B cell (primary cell): Measurements from ENCODE around the gene ATF6B. TPM values are rescaled to one million over a fixed set of nuclear protein-coding genes. Genes with fewer than 3 reads are reported as not detected.

Source experiments
- ATAC-seq: fragments of 200-7000 bp; cut with Tn5 transposase; one replicate; pipeline ENCODE4 v1.10.0; 2021; ENCODE audit warnings: low read depth, mild to moderate bottlenecking, moderate number of reproducible peaks, moderate library complexity
- CTCF ChIA-PET: fragments of 350-600 bp; sonication (Branson Sonifier 250); formaldehyde crosslinking; loops from one replicate; lab custom pipeline; 2021; ENCODE audit warnings: antibody characterized with exemption, inconsistent platforms; lab: Charles Lee
- POLR2A ChIA-PET: fragments of 350-600 bp; sonication (Branson Sonifier 250); formaldehyde crosslinking; loops from one replicate; lab custom pipeline; 2021; ENCODE audit warnings: antibody characterized with exemption; lab: Charles Lee
- DNase-seq: peaks from one replicate; pipeline ENCODE4 v3.0.0; 2013
- H2AFZ ChIP-seq: 2 replicates; pipeline ENCODE4 v1.6.1; 2012; ENCODE audit warnings: mild to moderate bottlenecking, low read depth, low read length; ENCODE audit not compliant: insufficient read depth, poor library complexity, severe bottlenecking
- H3K27ac ChIP-seq, 2 donors: 1 replicate in 1 of 2; 2 replicates in 1 of 2; pipeline ENCODE4 v1.5.1; 2012 to 2013; ENCODE audit warnings: low read length in 2 of 2, mild to moderate bottlenecking in 2 of 2, moderate library complexity in 1 of 2
- H3K27me3 ChIP-seq, 4 experiments: fragments of 200-600 bp in 1 of 4; sonication (generic) in 1 of 4; replicated peaks in 1 of 4; 1 replicate in 2 of 4; 2 replicates in 2 of 4; pipeline versions ENCODE4 v1.6.1 to v1.7.0; 2013 to 2016; ENCODE audit warnings: low read length in 3 of 4, mild to moderate bottlenecking in 2 of 4, mixed read lengths in 1 of 4, moderate library complexity in 1 of 4; ENCODE audit not compliant: insufficient read depth in 4 of 4, control insufficient read depth in 3 of 4; ENCODE audit errors: control extremely low read depth in 1 of 4
- H3K36me3 ChIP-seq, 2 experiments: replicated peaks in 1 of 2; 1 replicate in 1 of 2; 2 replicates in 1 of 2; pipeline versions ENCODE4 v1.6.1 to v1.7.1; 2013; ENCODE audit warnings: low read length in 1 of 2; ENCODE audit not compliant: insufficient read depth in 2 of 2, control insufficient read depth in 1 of 2; ENCODE audit errors: control extremely low read depth in 1 of 2, extremely low read depth in 1 of 2
- H3K4me1 ChIP-seq, 2 donors: fragments of 200-600 bp in 1 of 2; sonication (generic) in 1 of 2; 1 replicate in 1 of 2; 2 replicates in 1 of 2; pipeline versions ENCODE4 v1.5.1 to v1.6.1; 2013 to 2017; ENCODE audit warnings: low read length in 2 of 2; ENCODE audit not compliant: control insufficient read depth in 2 of 2, insufficient read depth in 2 of 2
- H3K4me2 ChIP-seq: replicated peaks from 2 replicates; pipeline ENCODE3; 2012; ENCODE audit warnings: mild to moderate bottlenecking, low read depth, low read length; ENCODE audit not compliant: poor library complexity, severe bottlenecking
- H3K4me3 ChIP-seq, 5 experiments: fragments of 200-600 bp in 1 of 5; sonication (generic) in 1 of 5; 1 replicate in 3 of 5; 2 replicates in 2 of 5; pipeline versions ENCODE4 v1.5.1 to v1.7.0; 2011 to 2016; ENCODE audit warnings: low read length in 4 of 5, mild to moderate bottlenecking in 4 of 5, low read depth in 2 of 5, control low read depth in 1 of 5, moderate library complexity in 1 of 5; ENCODE audit not compliant: insufficient read depth in 1 of 5; ENCODE audit errors: control extremely low read depth in 1 of 5, extremely low read depth in 1 of 5
- H3K79me2 ChIP-seq: fragments of 200-600 bp; sonication (generic); one replicate; pipeline ENCODE4 v1.6.0; 2016; ENCODE audit warnings: low read length; ENCODE audit not compliant: control insufficient read depth, insufficient read depth
- H3K9ac ChIP-seq: fragments of 200-600 bp; sonication (generic); 2 replicates; pipeline ENCODE4 v1.6.1; 2017; ENCODE audit warnings: mild to moderate bottlenecking, low read length, moderate library complexity
- H3K9me3 ChIP-seq, 3 donors: one replicate each; pipeline versions ENCODE4 v1.6.1 to v1.7.1; 2013; ENCODE audit warnings: low read length in 2 of 3; ENCODE audit not compliant: control insufficient read depth in 2 of 3, insufficient read depth in 1 of 3; ENCODE audit errors: control extremely low read depth in 1 of 3
- H4K20me1 ChIP-seq: 2 replicates; pipeline ENCODE4 v1.6.0; 2012; ENCODE audit warnings: mild to moderate bottlenecking, low read length; ENCODE audit not compliant: insufficient read depth, control insufficient read depth, poor library complexity, severe bottlenecking
- H3K27ac Mint-ChIP-seq: one replicate; pipeline ENCODE4 v1.8.0; 2021; ENCODE audit warnings: mixed read lengths
- H3K27me3 Mint-ChIP-seq: one replicate; pipeline ENCODE4 v1.8.0; 2021; ENCODE audit warnings: mixed read lengths
- H3K4me1 Mint-ChIP-seq: one replicate; pipeline ENCODE4 v1.8.0; 2021; ENCODE audit warnings: mixed read lengths
- H3K4me3 Mint-ChIP-seq: one replicate; pipeline ENCODE4 v1.8.0; 2021; ENCODE audit warnings: mixed read lengths
- H3K9me3 Mint-ChIP-seq: one replicate; pipeline ENCODE4 v1.8.0; 2022; ENCODE audit warnings: mixed read lengths; ENCODE audit not compliant: insufficient read depth
- CTCF ChIP-seq: fragments of 200-600 bp; IDR thresholded peaks from one replicate; pipeline ENCODE4 v1.8.0; 2022; ENCODE audit warnings: antibody characterized with exemption, mild to moderate bottlenecking
- EZH2 ChIP-seq: IDR thresholded peaks from 2 replicates; pipeline ENCODE4 v1.6.1; 2012; ENCODE audit warnings: borderline replicate concordance, low read depth, mild to moderate bottlenecking, moderate library complexity, low read length; ENCODE audit not compliant: insufficient read depth, poor library complexity, severe bottlenecking
- WGBS: methylation state at CpG from one replicate; pipeline ENCODE4 v1.1.5; 2013; ENCODE audit warnings: missing lambda C conversion rate; ENCODE audit not compliant: insufficient coverage; 5-methylcytosine and 5-hydroxymethylcytosine counted together
- intact Hi-C: fragments of 100-400 bp; cut with micrococcal nuclease; formaldehyde crosslinking; loops from one replicate; pipeline ENCODE4 v1.10.0; 2022
- polyA plus RNA-seq: library from polyadenylated mRNA; depleted of rRNA; stranded (reverse); fragments of >200 nt; gene quantifications from 2 replicates; pipeline ENCODE4 v1.2.3, GENCODE V29; 2012
- total RNA-seq, 2 donors: library from RNA; stranded (reverse); fragments of 120-200 nt in 1 of 2; gene quantifications; 1 replicate in 1 of 2; 2 replicates in 1 of 2; pipeline versions ENCODE4 v1.2.3 to v1.2.4, GENCODE V29; 2013 to 2022

Gene ATF6B
- total and polyA plus RNA-seq, 2 donors (not counting 1 experiment from before 2014, with no cell fraction given), result 180 to 201 TPM

GRCh38 chr6:32167154-32167760 is 39.2 kb upstream of the ATF6B start:
- Histone ChIP-seq H3K27me3 (no peaks in the 10 kb centered on the region), H3K4me2 (no peak overlapping the region), H3K27ac (no peak overlapping the region), H3K4me1 (peaks cover 0 to 6% of the 10 kb centered on the region in 2 donors), H3K4me3 (no peak overlapping the region), H3K36me3 (peaks cover 7 to 23% of the 10 kb centered on the region in 2 experiments), H2AFZ (no peak overlapping the region), H3K9ac (no peak overlapping the region), H4K20me1 (no peaks in the 10 kb centered on the region), H3K79me2 (no peaks in the 10 kb centered on the region), H3K9me3 (no peaks in the 10 kb centered on the region)
- ChIA-PET CTCF (no interaction called here), POLR2A (no interaction called here)
- 96% methylated on average over 32 of the region's 32 CpGs for WGBS
- no peak overlapping the region for H3K27ac Mint-ChIP-seq
- H3K4me3 Mint-ChIP-seq, result no peak overlapping the region
- TF ChIP-seq CTCF (no peak), EZH2 (no peak)
- intact Hi-C loops, result no loop called here
- no peak for ATAC-seq
- DNase-seq, result peak; percentile 6
- no peaks in the 10 kb centered on the region for H3K9me3 Mint-ChIP-seq
- H3K27me3 Mint-ChIP-seq, result no peaks in the 10 kb centered on the region
- H3K4me1 Mint-ChIP-seq, result peaks cover 8% of the 10 kb centered on the region

GRCh38 chr6:32166411-32167061 is 38.5 kb upstream of the ATF6B start:
- H3K36me3 ChIP-seq, result peaks cover 7 to 23% of the 10 kb centered on the region in 2 experiments
- no peak for ATAC-seq
- H3K9me3 Mint-ChIP-seq, result no peaks in the 10 kb centered on the region

More at GRCh38 chr6:32166411-32167061, 38.5 kb upstream of the ATF6B start:
- Histone ChIP-seq H3K9ac (no peak overlapping the region), H4K20me1 (no peaks in the 10 kb centered on the region), H3K27me3 (no peaks in the 10 kb centered on the region), H3K79me2 (no peaks in the 10 kb centered on the region), H3K4me3 (no peak overlapping the region), H3K4me2 (no peak overlapping the region), H3K4me1 (peaks cover 0 to 6% of the 10 kb centered on the region in 2 donors), H3K9me3 (no peaks in the 10 kb centered on the region), H2AFZ (no peak overlapping the region), H3K27ac (no peak overlapping the region)
- H3K27ac Mint-ChIP-seq, result no peak overlapping the region
- ChIA-PET POLR2A (no interaction called here), CTCF (no interaction called here)
- 98% methylated on average over 26 of the region's 30 CpGs for WGBS
- no peak overlapping the region for H3K4me3 Mint-ChIP-seq
- DNase-seq, result peak; percentile 18
- intact Hi-C loops, result no loop called here
- H3K27me3 Mint-ChIP-seq, result no peaks in the 10 kb centered on the region
- peaks cover 8% of the 10 kb centered on the region for H3K4me1 Mint-ChIP-seq
- no peak for TF ChIP-seq EZH2
- no peak for TF ChIP-seq CTCF
